KOPT-K1 (cell line): Measurements from ENCODE around the gene ZNF880.
"Not testable (repeated sequence)": the region's sequence is repeated elsewhere in the genome, so short reads cannot be mapped to it uniquely, and the experiment has no call there.

Source experiments
- H3K27ac ChIP-seq: fragments of 200-600 bp; sonication (generic); 2 replicates; pipeline ENCODE4 v1.5.1; 2016; ENCODE audit warnings: antibody characterized with exemption, mild to moderate bottlenecking, low read depth, low read length; ENCODE audit not compliant: poor library complexity, severe bottlenecking
- H3K36me3 ChIP-seq: fragments of 200-600 bp; sonication (generic); 2 replicates; pipeline ENCODE4 v1.5.1; 2017; ENCODE audit warnings: antibody characterized with exemption, mild to moderate bottlenecking, low read length, moderate library complexity; ENCODE audit not compliant: insufficient read depth
- H3K9me3 ChIP-seq: fragments of 200-600 bp; sonication (generic); 2 replicates; pipeline ENCODE4 v1.5.1; 2017; ENCODE audit warnings: antibody characterized with exemption, low read length, mild to moderate bottlenecking; ENCODE audit not compliant: insufficient read depth, poor library complexity, severe bottlenecking

Gene ZNF880

GRCh38 chr19:52369559-52370340 is at the start of gene ZNF880:
ZNF880 (plus strand) TSS chr19:52369923; CDS start chr19:52369966, 43 bp downstream.
- H3K27ac ChIP-seq = peak within 1 kb of the TSS; percentile 86
- H3K9me3 ChIP-seq = peaks cover 75% of the 10 kb centered on the region
- peaks cover 44% of the 10 kb centered on the region for H3K36me3 ChIP-seq

GRCh38 chr19:52322429-52322828 is 47.3 kb upstream of the ZNF880 start:
- H3K36me3 ChIP-seq = peaks cover 71% of the 10 kb centered on the region
- H3K9me3 ChIP-seq = peaks cover 100% of the 10 kb centered on the region
- no peak overlapping the region for H3K27ac ChIP-seq

- no peaks in the 10 kb centered on the region for H3K36me3 ChIP-seq
- no peak overlapping the region for H3K27ac ChIP-seq
- peaks cover 85% of the 10 kb centered on the region for H3K9me3 ChIP-seq
Observed at GRCh38 chr19:52331757-52332156, 38.0 kb upstream of the ZNF880 start.

- Histone ChIP-seq H3K27ac (peak overlapping the region; percentile 78), H3K36me3 (peaks cover 6% of the 10 kb centered on the region; the same call in 1 of the 2 replicates), H3K9me3 (peaks cover 48% of the 10 kb centered on the region)
Observed at GRCh38 chr19:52335768-52336116, 34.0 kb upstream of the ZNF880 start.

GRCh38 chr19:52336117-52336790 is 33.5 kb upstream of the ZNF880 start, which contains the start of gene ZNF610:
ZNF610 (plus strand) TSS chr19:52336243; CDS start chr19:52349173, 12,930 bp downstream.
- peaks cover 43% of the 10 kb centered on the region for H3K9me3 ChIP-seq
- H3K27ac ChIP-seq = peak within 1 kb of the TSS; percentile 78
- peaks cover 6% of the 10 kb centered on the region; the same call in 1 of the 2 replicates for H3K36me3 ChIP-seq

GRCh38 chr19:52336791-52337381 is 32.8 kb upstream of the ZNF880 start:
- Histone ChIP-seq H3K36me3 (peaks cover 6% of the 10 kb centered on the region; the same call in 1 of the 2 replicates), H3K27ac (peak overlapping the region; percentile 78), H3K9me3 (peaks cover 36% of the 10 kb centered on the region)

GRCh38 chr19:52339022-52339421 is 30.7 kb upstream of the ZNF880 start:
- not testable (repeated sequence) for H3K36me3 ChIP-seq, H3K27ac ChIP-seq
- peaks cover 16% of the 10 kb centered on the region for H3K9me3 ChIP-seq

GRCh38 chr19:52343548-52343947 is 26.2 kb upstream of the ZNF880 start:
- peaks cover 13% of the 10 kb centered on the region for H3K36me3 ChIP-seq
- H3K27ac ChIP-seq = no peak overlapping the region

GRCh38 chr19:52345162-52345561 is 24.6 kb upstream of the ZNF880 start:
- H3K27ac ChIP-seq = no peak overlapping the region
- H3K36me3 ChIP-seq = peaks cover 26% of the 10 kb centered on the region
- peaks cover 33% of the 10 kb centered on the region for H3K9me3 ChIP-seq

More at GRCh38 chr19:52343548-52343947, 26.2 kb upstream of the ZNF880 start:
- H3K9me3 ChIP-seq = peaks cover 27% of the 10 kb centered on the region

GRCh38 chr19:52351512-52351911 is 18.2 kb upstream of the ZNF880 start:
- H3K27ac ChIP-seq = no peak overlapping the region
- H3K36me3 ChIP-seq = peaks cover 62% of the 10 kb centered on the region
- H3K9me3 ChIP-seq = peaks cover 73% of the 10 kb centered on the region

- Histone ChIP-seq H3K27ac (no peak overlapping the region), H3K9me3 (peaks cover 82% of the 10 kb centered on the region), H3K36me3 (peaks cover 34% of the 10 kb centered on the region)
Observed at GRCh38 chr19:52366414-52366824, 3.3 kb upstream of the ZNF880 start.

GRCh38 chr19:52370341-52370710 is 603 bp downstream of the ZNF880 start:
- Histone ChIP-seq H3K36me3 (peaks cover 44% of the 10 kb centered on the region), H3K9me3 (peaks cover 75% of the 10 kb centered on the region), H3K27ac (peak overlapping the region; percentile 86)

GRCh38 chr19:52391135-52391534 is 21.4 kb downstream of the ZNF880 start:
- Histone ChIP-seq H3K9me3 (peaks cover 81% of the 10 kb centered on the region), H3K27ac (no peak overlapping the region), H3K36me3 (peaks cover 36% of the 10 kb centered on the region)

- Histone ChIP-seq H3K27ac (no peak within 1 kb of the TSS), H3K36me3 (peaks cover 33% of the 10 kb centered on the region), H3K9me3 (peaks cover 47% of the 10 kb centered on the region)
Observed at GRCh38 chr19:52397310-52398080, 27.8 kb downstream of the ZNF880 start, which contains the start of gene ZNF528. ZNF528 (plus strand) TSS chr19:52397849; CDS start chr19:52402014, 4,165 bp downstream.
